COLO668 (cell line): ENCODE data around the gene SIRPA.

Source experiments
- DNase-seq: peaks from one replicate; lab custom pipeline; 2025; ENCODE audit not compliant: unreplicated experiment; lab: John Stamatoyannopoulos, UW

SIRPA gene

GRCh38 chr20:1979106-1979778, 84.0 kb downstream of the SIRPA start:
- no peak for DNase-seq

GRCh38 chr20:1982686-1983085, 87.5 kb downstream of the SIRPA start:
- DNase-seq: no peak

GRCh38 chr20:1983301-1983700, 88.1 kb downstream of the SIRPA start:
- DNase-seq: no peak

GRCh38 chr20:1987826-1988225, 92.6 kb downstream of the SIRPA start:
- DNase-seq: no peak
